UCSD-AML1 (cell line): ENCODE measurements around the gene GPD2.
"Not testable (repeated sequence)": the region's sequence is repeated elsewhere in the genome, so short reads cannot be mapped to it uniquely, and the experiment has no call there.

Experiments used
- DNase-seq: peaks from one replicate; lab custom pipeline; 2025; ENCODE audit not compliant: unreplicated experiment; lab: John Stamatoyannopoulos, UW

GPD2 gene

DNA sequence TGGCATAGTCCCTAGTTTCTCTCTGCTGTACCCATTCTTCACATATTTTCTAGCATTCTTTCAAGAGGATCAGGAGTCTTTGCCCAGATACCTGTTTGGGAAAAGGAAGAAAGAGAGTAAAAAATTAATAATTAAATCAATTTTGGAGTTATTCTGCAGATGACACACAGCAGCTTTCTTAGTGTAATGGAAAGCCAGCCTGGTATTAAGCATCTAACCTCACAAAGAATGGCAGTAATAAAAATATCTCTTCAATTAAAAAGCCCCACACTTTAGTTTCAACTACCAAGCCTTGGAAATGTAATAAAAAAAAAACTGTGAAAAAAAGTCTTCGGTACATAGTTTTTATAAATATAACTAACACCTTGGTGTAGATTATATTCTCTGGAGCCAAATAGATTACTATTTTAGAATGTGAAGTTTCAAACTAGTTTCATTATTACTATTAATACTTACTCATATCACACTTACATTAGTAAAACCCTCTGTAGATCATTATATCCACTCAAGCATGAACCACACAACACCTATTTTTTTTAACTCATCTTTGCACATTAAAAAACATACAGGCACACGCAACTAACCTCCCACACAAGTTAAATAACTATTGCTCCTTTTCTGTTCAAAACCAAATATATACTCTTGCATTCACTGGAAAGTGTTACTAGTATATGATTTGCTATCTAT, 90.9 kb downstream of the GPD2 start:
- no peak for DNase-seq

- not testable (repeated sequence) for DNase-seq
Observed at GRCh38 chr2:156528583-156528982, 92.4 kb downstream of the GPD2 start.

- DNase-seq = no peak
Observed at GRCh38 chr2:156532989-156533388, 96.8 kb downstream of the GPD2 start.

DNA sequence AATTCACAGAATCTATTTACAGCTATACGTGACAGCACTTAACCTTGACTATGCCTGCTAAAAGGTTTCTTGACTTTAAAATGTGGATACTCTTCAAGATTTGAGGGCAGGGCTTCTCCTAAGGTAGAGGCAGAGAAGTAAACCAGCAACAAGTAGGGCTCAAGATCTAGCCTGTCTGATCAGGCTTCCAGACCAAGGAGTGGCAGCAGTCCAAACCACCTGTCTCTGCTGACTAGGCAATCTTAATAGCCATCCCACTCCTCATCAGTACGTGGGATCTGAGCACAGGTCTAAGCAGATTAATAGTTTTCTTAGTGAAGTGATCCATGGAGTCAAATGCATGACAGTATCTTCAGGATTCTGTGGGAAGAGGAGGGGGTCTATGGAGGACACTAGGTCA, 100.4 kb downstream of the GPD2 start:
- no peak for DNase-seq

GRCh38 chr2:156537141-156537540, 101.0 kb downstream of the GPD2 start:
- no peak for DNase-seq

- no peak for DNase-seq
Observed at GRCh38 chr2:156538083-156538504, 101.9 kb downstream of the GPD2 start.

DNA sequence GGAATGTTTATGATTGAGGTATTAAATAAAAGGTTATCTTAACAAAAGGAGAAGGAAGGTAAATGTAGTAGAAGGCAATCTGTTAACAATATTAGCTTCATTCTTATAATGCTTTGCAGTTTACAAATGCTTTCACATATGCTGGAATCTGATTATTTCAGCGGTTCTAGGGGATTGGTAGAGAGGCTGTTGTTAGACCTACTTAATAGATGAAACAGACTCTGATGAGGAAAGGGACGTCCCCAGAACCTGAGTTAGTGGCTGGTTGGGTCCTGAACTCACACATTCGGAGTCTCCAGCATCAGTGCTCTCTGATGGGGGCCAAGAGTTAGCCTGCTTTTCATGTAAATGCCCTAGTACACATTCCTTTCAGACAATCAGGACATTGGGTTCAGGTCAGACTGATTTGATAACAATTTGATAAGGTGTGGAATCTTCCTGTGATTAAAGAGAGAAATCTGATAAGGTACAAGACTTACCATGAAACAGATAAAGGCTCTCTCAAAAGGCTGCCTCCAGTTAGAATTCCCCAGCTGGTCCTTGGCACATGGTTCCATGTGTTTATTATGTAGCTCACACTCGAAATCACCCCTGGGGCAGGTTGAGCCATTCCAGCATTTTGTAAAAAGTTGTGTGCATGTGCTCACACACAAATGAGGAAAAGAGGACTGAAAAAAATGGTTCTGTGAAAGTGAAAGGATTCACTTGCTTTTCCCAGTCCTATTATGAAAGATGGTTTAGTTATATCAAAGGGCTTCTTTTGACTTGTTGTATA, 103.1 kb downstream of the GPD2 start:
- DNase-seq = no peak

DNA sequence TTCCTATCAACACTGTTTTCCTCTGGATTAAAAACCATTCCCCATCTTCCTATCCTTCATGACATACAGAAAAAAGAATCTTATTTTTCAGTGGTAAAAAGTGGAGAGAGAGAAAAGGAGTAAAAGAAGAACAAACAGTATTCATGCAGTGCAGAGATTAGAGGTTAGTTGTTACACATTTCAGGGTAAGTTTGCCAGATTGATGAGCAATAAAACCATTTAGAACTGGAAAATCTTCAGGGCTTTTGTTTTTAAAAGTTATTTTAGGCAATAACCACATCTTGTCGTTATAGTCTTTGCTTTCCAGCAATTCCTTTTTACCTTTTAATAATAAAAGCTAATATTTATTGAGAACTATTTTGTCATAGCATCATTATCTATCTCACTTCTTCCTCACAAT, 104.5 kb downstream of the GPD2 start:
- no peak for DNase-seq

DNA sequence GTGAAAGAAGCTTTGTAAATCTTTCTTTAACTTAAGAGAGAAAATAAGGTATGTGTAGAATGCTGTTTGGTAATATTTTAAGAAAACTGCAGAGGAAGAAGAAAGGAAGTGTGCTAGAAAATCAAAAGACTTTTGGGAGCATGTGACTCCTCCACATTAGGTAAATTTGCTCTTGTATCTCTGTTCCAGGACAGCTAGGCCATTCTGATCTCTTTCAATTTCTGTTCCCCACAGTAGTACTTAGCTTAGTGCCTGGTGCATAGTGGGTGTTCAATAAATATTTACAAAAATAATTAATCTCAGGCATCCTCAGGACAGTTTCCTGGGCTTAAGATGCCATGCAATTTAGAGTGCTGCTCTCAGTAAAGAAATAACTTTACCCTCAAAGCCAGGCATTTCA, 105.0 kb downstream of the GPD2 start:
- no peak for DNase-seq

DNA sequence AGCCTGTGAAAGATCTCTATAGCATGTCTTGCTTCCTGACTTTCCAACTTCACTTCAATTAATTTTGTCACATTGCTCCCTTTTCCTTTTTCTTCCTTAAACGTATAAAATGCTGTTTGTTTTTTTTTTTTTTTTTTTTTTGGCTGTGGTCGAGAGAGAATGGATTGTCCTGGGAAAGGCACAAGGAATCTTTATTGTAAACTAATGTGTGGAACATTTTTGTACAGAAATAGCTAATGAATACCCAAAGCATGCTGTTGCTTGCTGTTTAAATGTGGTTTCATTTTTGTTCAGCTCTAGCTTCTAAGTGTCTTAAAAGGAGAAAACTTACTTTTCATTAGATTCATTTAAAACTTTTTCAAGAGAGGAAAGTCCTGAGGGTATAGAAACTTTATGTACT, 105.5 kb downstream of the GPD2 start:
- DNase-seq = no peak

DNA sequence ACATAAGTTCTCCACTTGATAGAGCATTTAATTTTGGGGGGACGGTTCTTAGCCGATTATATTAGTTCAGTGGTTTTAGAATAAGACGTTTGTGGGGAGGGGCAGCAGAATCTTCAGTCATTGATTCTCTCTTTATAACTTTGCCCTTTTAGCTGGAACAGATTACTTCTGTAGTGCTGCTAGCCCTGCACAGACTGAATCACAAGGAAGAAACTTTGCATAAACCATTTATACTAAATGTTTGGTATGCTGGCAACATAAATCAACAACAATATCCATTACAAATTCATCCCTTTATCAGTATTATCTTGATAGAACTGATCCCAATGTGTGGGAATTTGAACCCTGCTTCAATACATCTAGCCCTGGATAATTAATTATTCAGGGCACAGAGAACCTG, 112.2 kb downstream of the GPD2 start:
- DNase-seq = no peak

DNA sequence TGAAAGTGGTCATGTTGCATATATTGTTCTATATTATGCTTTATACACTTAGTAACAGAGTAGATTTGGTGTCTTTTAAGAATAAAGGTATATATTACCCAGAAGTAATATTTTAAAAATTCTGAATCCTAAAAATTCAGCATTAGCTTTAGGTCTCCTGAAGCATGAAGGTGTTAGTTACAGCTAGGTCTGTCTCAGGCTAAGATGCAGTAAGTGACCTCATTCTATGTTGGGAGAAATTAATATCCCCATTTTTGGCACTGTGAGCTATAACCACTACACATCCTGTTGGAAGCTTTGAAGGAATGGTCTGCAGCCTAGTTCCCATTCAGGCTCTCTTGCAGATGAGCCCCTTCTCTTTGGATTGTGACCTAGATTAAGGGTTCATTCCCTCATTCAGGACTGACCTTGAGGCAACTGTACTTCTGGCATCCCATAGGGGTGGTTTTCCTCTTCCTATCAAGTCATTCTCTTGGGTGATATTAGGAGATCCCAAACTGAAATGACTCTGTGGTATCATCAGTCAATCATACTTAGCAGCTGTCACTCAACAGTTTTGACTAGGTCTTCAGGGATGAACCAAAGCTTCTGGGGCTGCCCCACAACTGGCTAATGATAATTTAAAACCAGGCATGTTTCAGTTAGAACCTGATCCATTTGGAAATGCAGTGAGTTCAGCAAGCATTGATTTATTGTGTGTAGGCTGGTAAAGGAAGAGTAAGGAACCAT, 117.7 kb downstream of the GPD2 start:
- DNase-seq = no peak

DNA sequence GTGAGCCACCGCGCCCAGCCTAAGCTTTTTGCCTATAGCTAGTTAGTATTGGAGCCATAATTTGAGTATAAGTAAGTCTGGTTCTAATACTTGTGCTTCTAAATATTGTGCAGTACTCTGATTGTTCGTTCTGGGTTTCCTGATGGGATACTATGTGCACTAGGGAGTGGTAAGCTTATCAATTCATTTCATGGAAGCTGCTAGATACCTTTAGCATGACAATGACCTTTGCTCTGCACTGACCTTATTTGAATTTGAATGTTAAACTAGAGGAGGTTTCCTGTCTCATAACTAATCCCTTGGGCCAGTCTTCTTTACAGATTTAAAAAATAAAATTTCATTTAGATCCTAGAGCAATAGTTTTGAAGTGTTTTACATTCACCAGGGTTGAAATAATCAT, 125.1 kb downstream of the GPD2 start:
- DNase-seq = no peak

DNA sequence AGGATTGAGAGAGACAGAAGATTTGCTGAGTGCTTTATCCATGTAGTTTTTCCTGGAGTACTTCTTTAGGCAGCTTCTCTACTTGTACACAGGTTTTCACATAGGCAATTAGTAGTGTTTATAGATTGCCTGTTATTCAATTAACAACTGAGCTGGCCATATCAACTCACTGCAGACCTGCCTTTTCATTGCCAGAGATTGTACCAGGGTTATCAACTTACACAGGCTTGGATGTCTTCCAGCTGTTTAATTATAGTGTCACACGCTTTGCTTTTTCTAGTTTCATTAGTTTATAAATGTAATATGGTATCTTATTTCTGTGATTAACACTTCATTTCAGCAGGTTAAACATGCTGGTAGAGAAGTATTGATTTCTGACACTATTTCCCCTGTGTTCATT, 125.9 kb downstream of the GPD2 start:
- no peak for DNase-seq

DNA sequence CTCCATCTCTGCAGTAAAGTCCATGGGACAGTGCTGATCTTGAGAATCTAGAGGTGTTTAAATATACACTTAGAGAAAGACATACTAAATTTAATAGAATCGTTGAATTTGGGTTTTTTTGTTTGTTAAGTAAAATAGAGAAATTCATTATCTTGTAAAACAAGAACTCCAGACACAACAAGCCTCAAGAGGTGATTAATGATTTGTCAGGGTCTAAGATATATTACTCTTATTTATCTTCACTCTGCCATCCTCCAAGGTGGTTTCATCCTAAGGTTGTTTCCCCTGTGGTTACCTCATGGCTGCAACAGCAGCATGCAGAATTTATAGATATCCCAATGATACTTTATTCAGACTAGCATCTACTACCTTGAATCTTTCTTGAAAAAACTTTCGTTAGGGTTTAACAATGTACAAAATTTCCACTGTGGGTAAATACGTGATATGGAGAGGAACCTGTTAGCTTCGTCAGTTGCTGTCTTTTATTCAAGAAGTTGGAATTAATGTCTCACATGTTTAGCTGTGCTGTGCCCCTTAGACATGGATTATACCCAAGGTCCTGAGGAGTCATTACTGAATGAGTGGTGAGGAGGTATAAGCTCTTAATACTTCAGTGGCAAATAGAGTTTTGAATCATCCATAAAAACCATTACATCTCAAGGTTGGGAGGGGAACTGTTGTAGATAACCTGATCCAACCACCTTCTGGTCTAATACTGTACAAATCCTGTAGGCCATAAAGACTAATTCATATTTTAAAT, 128.0 kb downstream of the GPD2 start:
- DNase-seq = no peak

DNA sequence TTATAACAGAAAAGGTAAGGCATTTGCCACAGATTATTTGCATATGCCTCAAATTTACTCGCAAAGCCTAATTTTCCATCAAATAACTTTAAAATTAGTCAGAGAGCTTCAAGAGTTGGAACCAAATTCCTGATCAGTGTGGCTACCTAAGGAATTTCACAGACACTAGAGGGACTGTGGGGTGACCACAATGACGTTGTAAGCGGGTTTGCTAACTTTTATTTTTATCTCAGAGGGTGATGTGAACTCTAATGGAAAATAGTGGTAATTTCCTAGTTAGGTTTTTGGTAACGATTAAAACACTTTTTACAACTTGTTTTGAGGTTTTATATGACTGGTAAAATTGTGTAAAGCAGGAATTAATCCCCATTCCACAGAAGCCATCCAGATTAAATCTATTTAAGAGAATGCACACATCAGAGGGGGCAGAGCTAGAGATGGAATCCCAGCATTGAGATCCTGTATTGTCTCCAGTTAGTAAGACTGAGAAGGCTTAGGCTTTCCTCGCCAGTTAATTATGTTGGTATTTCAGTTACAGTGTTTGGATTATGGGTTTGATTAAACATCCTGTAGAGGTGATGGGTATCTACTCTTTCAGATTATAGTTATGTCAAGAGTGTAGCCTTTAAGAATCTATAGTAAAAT, 129.0 kb downstream of the GPD2 start:
- no peak for DNase-seq

- DNase-seq = no peak
Observed at GRCh38 chr2:156573710-156574109, 137.5 kb downstream of the GPD2 start.

DNA sequence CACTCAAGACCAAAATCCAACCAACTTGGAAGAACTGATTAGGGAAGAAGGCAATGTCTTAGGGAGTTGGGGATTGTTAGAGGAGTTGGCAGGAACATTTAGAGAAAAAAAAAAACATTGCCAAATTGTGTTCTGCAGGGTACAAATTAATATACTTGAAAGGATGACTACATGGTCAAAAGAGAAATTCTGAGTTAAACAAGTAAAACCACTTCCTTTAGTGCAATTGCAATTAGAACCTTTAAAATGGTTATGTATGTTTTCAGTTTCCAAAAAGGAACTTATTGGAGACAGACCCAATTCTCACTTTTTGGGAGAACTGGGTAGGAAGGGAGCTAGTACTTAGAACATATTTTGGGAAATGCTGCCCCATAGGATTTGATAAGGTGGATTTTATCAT, 137.9 kb downstream of the GPD2 start:
- DNase-seq = no peak

GRCh38 chr2:156576005-156576404, 139.8 kb downstream of the GPD2 start:
- no peak for DNase-seq

GRCh38 chr2:156580501-156580900, 144.3 kb downstream of the GPD2 start:
- no peak for DNase-seq

DNA sequence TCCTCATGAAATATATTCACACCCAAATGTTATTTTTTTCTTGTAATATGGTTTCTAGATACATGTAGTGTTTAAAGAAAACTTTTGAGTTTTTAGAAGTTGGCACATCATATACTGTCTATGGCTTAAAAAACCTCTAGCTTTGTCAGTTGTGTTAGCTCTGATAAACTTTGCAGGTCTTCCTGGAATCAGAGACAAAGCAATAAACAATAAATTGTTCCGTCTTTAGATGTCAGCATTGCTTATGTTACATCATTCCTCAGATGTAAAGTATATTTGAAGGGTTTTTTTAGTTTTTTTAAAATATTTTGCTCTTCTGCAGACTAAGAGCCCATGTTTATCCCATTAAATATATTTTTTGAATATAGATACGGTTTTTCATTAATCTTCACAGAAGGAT, 145.1 kb downstream of the GPD2 start:
- DNase-seq = no peak
